ENCODE results near the gene FAM118B. TPM values are rescaled to one million over a fixed set of nuclear protein-coding genes. Genes with fewer than 3 reads are reported as not detected.

FAM118B gene
- total RNA-seq, 1 donor from 2014 or later: 11.7 TPM

- no peak for DNase-seq
- ATAC-seq (ENCODE audit: low read depth): no peak
- H3K4me3 Mint-ChIP-seq: no peak overlapping the region
- ChIA-PET CTCF (no interaction called here), POLR2A (no interaction called here)
- no peak overlapping the region for H3K27ac Mint-ChIP-seq
- H3K9me3 Mint-ChIP-seq: no peaks in the 10 kb centered on the region
- intact Hi-C loops (cut with micrococcal nuclease): no loop called here
- no peak for TF ChIP-seq CTCF (IDR thresholded peaks at IDR 0.05)
- no peaks in the 10 kb centered on the region for H3K27me3 Mint-ChIP-seq
- H3K4me1 Mint-ChIP-seq: no peaks in the 10 kb centered on the region
- peaks cover 13% of the 10 kb centered on the region for H3K36me3 Mint-ChIP-seq (ENCODE audit: low read depth)
Observed at GRCh38 chr11:126225295-126225665, 13.7 kb downstream of the FAM118B start.

GRCh38 chr11:126226334-126227084 lies 14.9 kb downstream of the FAM118B start:
- CTCF ChIA-PET: no interaction called here
- Mint-ChIP-seq H3K9me3 (no peaks in the 10 kb centered on the region), H3K27ac (no peak overlapping the region), H3K27me3 (no peaks in the 10 kb centered on the region), H3K4me3 (no peak overlapping the region), H3K36me3 (ENCODE audit: low read depth) (peaks cover 18% of the 10 kb centered on the region), H3K4me1 (no peaks in the 10 kb centered on the region)
- DNase-seq (no peak), ATAC-seq (ENCODE audit: low read depth) (no peak)
- no peak for TF ChIP-seq CTCF (IDR thresholded peaks at IDR 0.05)
- POLR2A ChIA-PET: no interaction called here
- intact Hi-C loops (cut with micrococcal nuclease): no loop called here

- Mint-ChIP-seq H3K4me1 (no peaks in the 10 kb centered on the region), H3K4me3 (no peak overlapping the region), H3K27me3 (no peaks in the 10 kb centered on the region), H3K27ac (no peak overlapping the region), H3K36me3 (ENCODE audit: low read depth) (peaks cover 25% of the 10 kb centered on the region), H3K9me3 (no peaks in the 10 kb centered on the region)
- ATAC-seq (ENCODE audit: low read depth) (no peak), DNase-seq (no peak)
- no peak for TF ChIP-seq CTCF (IDR thresholded peaks at IDR 0.05)
- intact Hi-C loops (cut with micrococcal nuclease): no loop called here
- CTCF ChIA-PET: interaction anchor here (1.6 kb wide), 1 partner anchor 10 kb away, joined by 4 read pairs; no protein-coding TSS in a partner anchor
- POLR2A ChIA-PET: no interaction called here
Observed at GRCh38 chr11:126229858-126230540, 18.4 kb downstream of the FAM118B start.

GRCh38 chr11:126231725-126232459 lies 20.3 kb downstream of the FAM118B start:
- Mint-ChIP-seq H3K9me3 (no peaks in the 10 kb centered on the region), H3K27ac (no peak overlapping the region), H3K27me3 (no peaks in the 10 kb centered on the region), H3K4me3 (no peak overlapping the region), H3K4me1 (no peaks in the 10 kb centered on the region), H3K36me3 (ENCODE audit: low read depth) (peaks cover 32% of the 10 kb centered on the region)
- intact Hi-C loops (cut with micrococcal nuclease): no loop called here
- POLR2A ChIA-PET: no interaction called here
- ATAC-seq (ENCODE audit: low read depth) (no peak), DNase-seq (no peak)
- CTCF ChIA-PET: no interaction called here
- TF ChIP-seq CTCF (IDR thresholded peaks at IDR 0.05): no peak

- H3K4me3 Mint-ChIP-seq: no peak overlapping the region
- H3K9me3 Mint-ChIP-seq: no peaks in the 10 kb centered on the region
- DNase-seq: no peak
- no peak for ATAC-seq (ENCODE audit: low read depth)
- ChIA-PET POLR2A (no interaction called here), CTCF (no interaction called here)
- no peak for TF ChIP-seq CTCF (IDR thresholded peaks at IDR 0.05)
- intact Hi-C loops (cut with micrococcal nuclease): no loop called here
- H3K27ac Mint-ChIP-seq: no peak overlapping the region
- H3K36me3 Mint-ChIP-seq (ENCODE audit: low read depth): peaks cover 32% of the 10 kb centered on the region
- no peaks in the 10 kb centered on the region for H3K4me1 Mint-ChIP-seq
- H3K27me3 Mint-ChIP-seq: no peaks in the 10 kb centered on the region
Observed at GRCh38 chr11:126232683-126233082, 21.1 kb downstream of the FAM118B start.

Data from activated B cell treated with CpG ODN at 0.5 μM for 24 hours (primary cell).